Activated T-helper 1 cell treated with anti-CD3 and anti-CD28 coated beads, Interleukin-12 subunit alpha, Interleukin-12 subunit beta, Interleukin-2, Interleukin-4 antibody, amounts not matched to agents 30 ng/mL and 10 ng/mL and 1 ng/mL, durations not matched to agents 14 hours and 24 hours and 36 hours (primary cell): ENCODE measurements around the gene RBP3. TPM values are rescaled to one million over a fixed set of nuclear protein-coding genes. Genes with fewer than 3 reads are reported as not detected.

Source experiments
- DNase-seq: peaks from one replicate; pipeline ENCODE4 v3.0.0; 2021; ENCODE audit warnings: low spot score
- H3K27ac Mint-ChIP-seq: one replicate; pipeline ENCODE4 v1.8.0; 2021; ENCODE audit warnings: mild to moderate bottlenecking, mixed read lengths
- H3K27me3 Mint-ChIP-seq: one replicate; pipeline ENCODE4 v1.8.0; 2022; ENCODE audit warnings: mild to moderate bottlenecking, moderate library complexity, mixed read lengths; ENCODE audit not compliant: insufficient read depth
- H3K36me3 Mint-ChIP-seq: one replicate; pipeline ENCODE4 v1.8.0; 2021; ENCODE audit warnings: low read depth, mixed read lengths
- H3K4me1 Mint-ChIP-seq: one replicate; pipeline ENCODE4 v1.8.0; 2021; ENCODE audit warnings: low read depth, mixed read lengths
- H3K4me3 Mint-ChIP-seq: one replicate; pipeline ENCODE4 v1.8.0; 2021; ENCODE audit warnings: mild to moderate bottlenecking, moderate library complexity, mixed read lengths
- H3K9me3 Mint-ChIP-seq: one replicate; pipeline ENCODE4 v1.8.0; 2021; ENCODE audit warnings: mixed read lengths
- intact Hi-C: fragments of 100-400 bp; cut with micrococcal nuclease; formaldehyde crosslinking; loops from one replicate; pipeline ENCODE4 v1.15.1; 2024
- total RNA-seq: library from RNA; stranded (reverse); gene quantifications from 2 replicates; pipeline ENCODE4 v1.2.3, GENCODE V29; 2022

The RBP3 gene
- total RNA-seq, 1 donor from 2014 or later: not detected

GRCh38 chr10:47332946-47333345 lies 15.2 kb upstream of the RBP3 start:
- intact Hi-C loops: no loop called here
- Mint-ChIP-seq H3K4me3 (no peak overlapping the region), H3K27ac (no peak overlapping the region), H3K36me3 (no peaks in the 10 kb centered on the region), H3K4me1 (no peaks in the 10 kb centered on the region), H3K9me3 (no peaks in the 10 kb centered on the region), H3K27me3 (peaks cover 8% of the 10 kb centered on the region)
- no peak for DNase-seq

GRCh38 chr10:47333532-47333931 lies 14.6 kb upstream of the RBP3 start:
- Mint-ChIP-seq H3K27me3 (peaks cover 8% of the 10 kb centered on the region), H3K27ac (no peak overlapping the region), H3K4me3 (no peak overlapping the region), H3K36me3 (no peaks in the 10 kb centered on the region), H3K4me1 (no peaks in the 10 kb centered on the region), H3K9me3 (no peaks in the 10 kb centered on the region)
- intact Hi-C loops: no loop called here
- DNase-seq: no peak

GRCh38 chr10:47334466-47335295 lies 13.5 kb upstream of the RBP3 start:
- intact Hi-C loops: no loop called here
- Mint-ChIP-seq H3K27ac (no peak overlapping the region), H3K4me1 (no peaks in the 10 kb centered on the region), H3K27me3 (peaks cover 12% of the 10 kb centered on the region), H3K36me3 (no peaks in the 10 kb centered on the region), H3K4me3 (no peak overlapping the region), H3K9me3 (no peaks in the 10 kb centered on the region)
- DNase-seq: no peak

GRCh38 chr10:47335906-47336305 lies 12.3 kb upstream of the RBP3 start:
- no peak overlapping the region for H3K27ac Mint-ChIP-seq
- no peaks in the 10 kb centered on the region for H3K9me3 Mint-ChIP-seq
- no peaks in the 10 kb centered on the region for H3K4me1 Mint-ChIP-seq
- DNase-seq: no peak
- peaks cover 12% of the 10 kb centered on the region for H3K27me3 Mint-ChIP-seq
- intact Hi-C loops: no loop called here
- H3K4me3 Mint-ChIP-seq: no peak overlapping the region
- H3K36me3 Mint-ChIP-seq: no peaks in the 10 kb centered on the region

- intact Hi-C loops: no loop called here
- DNase-seq: no peak
- Mint-ChIP-seq H3K36me3 (no peaks in the 10 kb centered on the region), H3K27ac (no peak overlapping the region), H3K27me3 (peaks cover 12% of the 10 kb centered on the region), H3K4me1 (no peaks in the 10 kb centered on the region), H3K4me3 (no peak overlapping the region), H3K9me3 (no peaks in the 10 kb centered on the region)
Measured at GRCh38 chr10:47336387-47337134, 11.6 kb upstream of the RBP3 start.

GRCh38 chr10:47337310-47337709 lies 10.9 kb upstream of the RBP3 start:
- H3K4me1 Mint-ChIP-seq: no peaks in the 10 kb centered on the region
- no peak overlapping the region for H3K27ac Mint-ChIP-seq

GRCh38 chr10:47339186-47339735 lies 8.9 kb upstream of the RBP3 start:
- H3K4me1 Mint-ChIP-seq: no peaks in the 10 kb centered on the region
- H3K27me3 Mint-ChIP-seq: peaks cover 6% of the 10 kb centered on the region
- no peaks in the 10 kb centered on the region for H3K36me3 Mint-ChIP-seq
- no peaks in the 10 kb centered on the region for H3K9me3 Mint-ChIP-seq
- intact Hi-C loops: no loop called here
- DNase-seq: no peak
- H3K4me3 Mint-ChIP-seq: no peak overlapping the region
- H3K27ac Mint-ChIP-seq: no peak overlapping the region

More at GRCh38 chr10:47337310-47337709, 10.9 kb upstream of the RBP3 start:
- no peaks in the 10 kb centered on the region for H3K36me3 Mint-ChIP-seq
- peaks cover 12% of the 10 kb centered on the region for H3K27me3 Mint-ChIP-seq
- DNase-seq: no peak
- H3K9me3 Mint-ChIP-seq: no peaks in the 10 kb centered on the region
- intact Hi-C loops: no loop called here
- no peak overlapping the region for H3K4me3 Mint-ChIP-seq

- peaks cover 6% of the 10 kb centered on the region for H3K27me3 Mint-ChIP-seq
- H3K27ac Mint-ChIP-seq: no peak overlapping the region
- H3K4me3 Mint-ChIP-seq: no peak overlapping the region
- no peaks in the 10 kb centered on the region for H3K36me3 Mint-ChIP-seq
- intact Hi-C loops: loop anchor here (1.0 kb wide), 2 partner anchors 293 to 316 kb away; no protein-coding TSS in a partner anchor
- no peak for DNase-seq
- H3K4me1 Mint-ChIP-seq: no peaks in the 10 kb centered on the region
- no peaks in the 10 kb centered on the region for H3K9me3 Mint-ChIP-seq
Measured at GRCh38 chr10:47339759-47340607, 8.2 kb upstream of the RBP3 start.

GRCh38 chr10:47340608-47341170 lies 7.5 kb upstream of the RBP3 start:
- intact Hi-C loops: loop anchor here (1.0 kb wide), 2 partner anchors 293 to 316 kb away; no protein-coding TSS in a partner anchor
- H3K4me3 Mint-ChIP-seq: no peak overlapping the region
- no peaks in the 10 kb centered on the region for H3K4me1 Mint-ChIP-seq
- H3K27me3 Mint-ChIP-seq: peaks cover 6% of the 10 kb centered on the region
- DNase-seq: peak; percentile 49
- no peak overlapping the region for H3K27ac Mint-ChIP-seq
- H3K9me3 Mint-ChIP-seq: no peaks in the 10 kb centered on the region
- H3K36me3 Mint-ChIP-seq: no peaks in the 10 kb centered on the region

- intact Hi-C loops: no loop called here
- H3K27me3 Mint-ChIP-seq: peaks cover 2% of the 10 kb centered on the region
- H3K4me1 Mint-ChIP-seq: no peaks in the 10 kb centered on the region
- H3K36me3 Mint-ChIP-seq: no peaks in the 10 kb centered on the region
- no peaks in the 10 kb centered on the region for H3K9me3 Mint-ChIP-seq
- DNase-seq: no peak
- no peak overlapping the region for H3K4me3 Mint-ChIP-seq
- H3K27ac Mint-ChIP-seq: no peak overlapping the region
Measured at GRCh38 chr10:47344996-47345870, 2.9 kb upstream of the RBP3 start.

- intact Hi-C loops: no loop called here
- Mint-ChIP-seq H3K36me3 (no peaks in the 10 kb centered on the region), H3K4me1 (no peaks in the 10 kb centered on the region), H3K4me3 (no peak overlapping the region), H3K9me3 (no peaks in the 10 kb centered on the region), H3K27me3 (peaks cover 2% of the 10 kb centered on the region), H3K27ac (no peak overlapping the region)
- no peak for DNase-seq
Measured at GRCh38 chr10:47346581-47347302, 1.4 kb upstream of the RBP3 start.
